ENCODE measurements around the gene WDR18.
A peak's percentile ranks its signal among the peaks of the same experiment; 100 is the strongest.
"Not testable (repeated sequence)": the region's sequence is repeated elsewhere in the genome, so short reads cannot be mapped to it uniquely, and the experiment has no call there.

WDR18 gene

GRCh38 chr19:954672-955494 is 29.3 kb upstream of the WDR18 start:
- no peak for DNase-seq (ENCODE audit: low read depth, low spot score)
- no peak overlapping the region for H3K4me3 ChIP-seq (ENCODE audit: low read depth, low read length)
- TF ChIP-seq CTCF (IDR thresholded peaks at IDR 0.05; ENCODE audit: low read depth, low read length), result no peak
- in situ Hi-C loops (cut with HindIII; ENCODE audit: low sequenced_read_pairs), result no loop called here

DNA sequence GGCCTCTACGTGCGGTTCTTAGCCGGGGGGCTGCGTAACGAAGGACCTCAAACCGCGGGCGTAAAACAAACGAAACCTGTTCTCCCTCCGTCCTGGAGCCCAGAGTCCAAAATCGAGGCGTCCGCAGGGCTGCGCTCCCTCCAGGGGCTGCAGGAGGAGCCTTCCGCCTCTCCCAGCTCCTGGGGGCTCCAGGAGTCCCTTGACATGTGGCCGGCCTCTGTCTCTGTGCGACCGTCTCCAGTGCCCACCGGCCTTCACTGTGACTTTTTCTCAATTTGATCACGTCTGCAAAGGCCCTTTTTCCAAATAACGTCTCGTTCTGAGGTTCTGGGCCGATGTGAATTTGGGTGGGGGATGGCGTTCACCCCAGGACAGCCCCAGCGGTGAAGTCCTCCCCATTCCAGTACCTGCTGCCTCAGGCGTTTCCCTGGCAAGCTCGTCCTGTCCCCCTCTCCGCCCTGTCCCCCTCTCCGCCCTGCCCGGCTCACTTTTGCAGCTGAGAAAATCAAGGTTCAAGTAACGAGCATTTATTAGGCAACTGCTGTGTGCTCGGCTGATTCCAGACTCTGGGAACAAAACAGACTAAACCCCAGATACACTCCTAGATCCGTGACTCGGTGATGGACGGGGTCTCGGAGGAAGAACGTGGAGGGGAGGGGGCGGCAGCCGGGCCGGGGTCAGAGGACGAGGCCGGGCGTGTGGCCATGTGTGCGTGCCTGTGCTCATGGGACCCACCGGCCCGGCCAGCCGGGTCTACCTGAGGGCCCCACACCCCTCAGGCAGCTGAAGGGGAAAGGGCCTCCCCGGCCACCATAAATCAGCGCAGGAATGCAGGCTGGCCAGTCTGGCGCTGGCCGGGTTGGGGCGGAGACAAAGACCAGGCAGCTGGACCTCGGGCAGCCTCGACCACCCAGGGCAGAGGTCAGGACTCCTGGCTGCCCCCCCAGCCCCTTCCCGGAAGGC is 28.1 kb upstream of the WDR18 start:
- DNase-seq (ENCODE audit: low read depth, low spot score), result no peak
- no peak for TF ChIP-seq CTCF (IDR thresholded peaks at IDR 0.05; ENCODE audit: low read depth, low read length)
- no peak overlapping the region for H3K4me3 ChIP-seq (ENCODE audit: low read depth, low read length)
- in situ Hi-C loops (cut with HindIII; ENCODE audit: low sequenced_read_pairs), result no loop called here

DNA sequence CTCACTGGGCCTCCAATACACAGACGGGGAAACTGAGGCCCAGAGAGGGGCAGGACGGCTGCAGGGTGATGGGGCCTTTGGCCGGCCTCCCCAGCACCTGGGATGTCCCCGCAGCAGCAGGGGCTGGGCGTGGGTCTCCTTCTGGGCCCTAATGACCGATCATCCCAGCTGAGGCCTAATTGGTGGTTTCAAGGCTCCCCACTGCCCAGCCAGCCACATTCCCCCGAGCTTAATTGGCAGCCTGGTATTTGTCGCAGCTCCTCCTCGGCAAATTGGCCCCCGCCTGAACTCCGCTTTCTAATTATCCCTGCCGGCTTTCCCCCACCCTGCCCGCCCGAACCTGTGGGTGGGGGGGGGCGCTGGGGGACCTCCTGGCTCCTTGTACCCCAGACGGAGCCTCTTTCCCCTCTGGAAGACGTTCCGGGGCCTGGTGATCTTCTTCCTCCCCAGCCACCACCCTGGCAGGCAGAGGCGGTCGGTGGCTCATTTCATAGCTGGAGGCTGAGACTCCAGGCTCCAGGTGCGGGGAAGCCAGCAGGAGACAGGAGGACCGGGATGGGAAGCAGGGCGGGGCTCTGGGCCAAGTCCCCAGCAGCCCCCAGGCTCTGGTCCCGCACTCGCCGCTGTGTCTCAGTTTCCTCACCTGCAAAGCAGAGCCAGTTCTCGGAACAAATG is 27.2 kb upstream of the WDR18 start:
- in situ Hi-C loops (cut with HindIII; ENCODE audit: low sequenced_read_pairs), result no loop called here
- DNase-seq (ENCODE audit: low read depth, low spot score), result no peak
- H3K4me3 ChIP-seq (ENCODE audit: low read depth, low read length), result no peak overlapping the region
- no peak for TF ChIP-seq CTCF (IDR thresholded peaks at IDR 0.05; ENCODE audit: low read depth, low read length)

DNA sequence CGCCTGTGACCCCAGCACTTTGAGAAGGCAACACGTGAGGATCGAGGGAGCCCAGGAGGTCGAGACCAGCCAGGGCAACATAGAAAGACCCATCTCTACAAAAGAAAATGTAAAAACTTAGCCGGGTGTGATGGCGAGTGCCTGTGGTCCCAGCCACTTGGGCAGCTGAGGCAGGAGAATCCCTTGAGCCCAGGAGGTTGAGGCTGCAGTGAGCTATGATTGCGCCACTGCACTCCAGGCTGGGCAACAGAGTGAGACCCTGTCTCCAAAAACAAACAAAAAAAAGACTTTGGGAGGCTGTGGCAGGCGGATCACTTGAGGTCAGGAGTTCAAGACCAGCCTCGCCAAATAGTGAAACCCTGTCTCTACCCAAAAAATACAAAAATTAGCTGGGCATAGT is 26.6 kb upstream of the WDR18 start:
- DNase-seq (ENCODE audit: low read depth, low spot score); H3K4me3 ChIP-seq (ENCODE audit: low read depth, low read length); in situ Hi-C loops (cut with HindIII; ENCODE audit: low sequenced_read_pairs): not testable (repeated sequence)

- TF ChIP-seq CTCF (IDR thresholded peaks at IDR 0.05; ENCODE audit: low read depth, low read length), result no peak
- peak; percentile 26 for DNase-seq (ENCODE audit: low read depth, low spot score)
- H3K4me3 ChIP-seq (ENCODE audit: low read depth, low read length), result no peak overlapping the region
- in situ Hi-C loops (cut with HindIII; ENCODE audit: low sequenced_read_pairs), result no loop called here
These were observed 24.9 kb upstream of the WDR18 start for GRCh38 chr19:958967-959855.

DNA sequence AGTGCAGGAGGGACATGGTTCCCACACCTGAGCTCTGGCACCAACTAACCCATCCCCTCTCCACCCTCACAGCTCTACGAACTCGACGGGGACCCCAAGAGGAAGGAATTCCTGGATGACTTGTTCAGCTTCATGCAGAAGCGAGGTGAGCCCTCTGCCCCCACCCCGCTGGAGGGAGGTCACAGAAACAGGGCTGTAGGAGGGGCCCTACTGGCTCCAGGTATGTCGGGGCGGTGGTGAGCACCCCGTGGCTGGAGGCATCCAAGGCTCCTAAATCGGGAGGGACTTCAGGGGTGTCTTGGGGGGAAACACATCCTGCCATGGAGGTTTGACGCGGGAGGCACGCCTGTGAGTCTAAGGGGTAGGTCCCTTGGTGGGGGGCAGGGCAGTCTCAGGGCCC is 24.1 kb upstream of the WDR18 start:
- H3K4me3 ChIP-seq (ENCODE audit: low read depth, low read length), result no peak overlapping the region
- no peak for DNase-seq (ENCODE audit: low read depth, low spot score)
- in situ Hi-C loops (cut with HindIII; ENCODE audit: low sequenced_read_pairs), result no loop called here
- TF ChIP-seq CTCF (IDR thresholded peaks at IDR 0.05; ENCODE audit: low read depth, low read length), result no peak

Data from astrocyte of the spinal cord (primary cell).